Subcutaneous adipose tissue (tissue), 4 donors: ENCODE data around the gene S100A3. TPM values are rescaled to one million over a fixed set of nuclear protein-coding genes. Genes with fewer than 3 reads are reported as not detected.

Experiments used
- CTCF ChIP-seq: fragments of 450-650 bp; IDR thresholded peaks from one replicate; pipeline ENCODE4 v1.5.1; 2016; ENCODE audit warnings: low read depth, mild to moderate bottlenecking, control low read depth, antibody characterized with exemption, moderate library complexity
- total RNA-seq, 4 donors: library from RNA; depleted of rRNA; stranded (reverse); fragments of >200 nt; gene quantifications; one replicate each; pipeline ENCODE4 v1.1.0, GENCODE V29; 2016

The S100A3 gene
- total RNA-seq, 4 donors from 2014 or later, result 2.6 to 8.3 (median 3.1) TPM

- no peak for TF ChIP-seq CTCF
Observed at GRCh38 chr1:153520818-153521476, 28.1 kb downstream of the S100A3 start.

- no peak for TF ChIP-seq CTCF
Observed at GRCh38 chr1:153519242-153519641, 29.8 kb downstream of the S100A3 start.

GRCh38 chr1:153515504-153516394 lies 33.3 kb downstream of the S100A3 start:
- TF ChIP-seq CTCF, result no peak

DNA sequence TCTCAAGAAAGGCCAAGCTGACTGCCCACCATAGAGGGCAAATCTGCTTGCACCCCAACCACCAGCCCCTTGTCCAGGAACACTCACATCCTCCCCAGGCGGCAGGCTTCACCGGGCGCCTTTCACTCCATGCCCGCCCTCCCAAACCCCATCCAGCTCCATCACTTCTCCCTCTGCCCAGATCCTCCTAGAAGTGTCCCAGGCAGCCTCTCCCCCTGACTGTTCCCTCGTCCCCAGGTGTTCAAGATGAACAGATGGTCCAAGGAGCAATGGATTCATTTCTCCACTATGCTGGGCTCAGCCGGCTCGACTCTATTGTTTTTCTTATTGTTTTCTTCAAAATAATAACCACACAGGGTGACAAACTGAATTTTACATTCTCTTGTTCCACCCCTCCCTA lies 35.4 kb downstream of the S100A3 start:
- TF ChIP-seq CTCF, result no peak

DNA sequence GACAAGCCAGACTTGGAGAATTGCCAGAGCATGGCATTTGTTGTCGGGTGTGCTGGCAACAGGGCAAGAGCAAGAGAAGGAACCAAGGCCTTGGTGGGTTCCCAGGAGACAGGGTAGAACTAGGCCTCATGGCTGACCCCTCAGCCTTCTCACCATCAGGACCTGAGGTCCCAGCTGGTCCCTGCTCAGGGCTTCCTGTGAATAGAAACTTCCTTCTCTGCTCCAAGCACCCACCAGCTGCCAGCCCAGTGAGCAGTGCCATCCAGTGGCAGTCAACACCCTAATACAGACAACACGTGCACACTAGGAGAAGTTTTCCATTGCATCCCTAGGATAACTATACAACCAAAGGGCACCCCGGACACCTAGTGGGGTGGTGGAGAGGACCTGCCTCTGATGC lies 36.0 kb downstream of the S100A3 start:
- TF ChIP-seq CTCF, result no peak

- TF ChIP-seq CTCF, result no peak
Observed at GRCh38 chr1:153510984-153511410, 38.1 kb downstream of the S100A3 start.

- TF ChIP-seq CTCF, result no peak
Observed at GRCh38 chr1:153509729-153510354, 39.2 kb downstream of the S100A3 start.
